CMK (cell line): ENCODE data around the gene BRWD1.
A peak's percentile ranks its signal among the peaks of the same experiment; 100 is the strongest.

ENCODE experiments used
- DNase-seq: peaks from one replicate; pipeline ENCODE4 v3.0.0-alpha.2; 2010; ENCODE audit warnings: low read depth

BRWD1 gene

GRCh38 chr21:39197448-39198233, 115.8 kb downstream of the BRWD1 start:
- DNase-seq, result no peak

GRCh38 chr21:39196838-39197237, 116.6 kb downstream of the BRWD1 start:
- DNase-seq, result no peak

- DNase-seq, result no peak
Measured at GRCh38 chr21:39196310-39196709, 117.1 kb downstream of the BRWD1 start.

- DNase-seq, result no peak
Measured at GRCh38 chr21:39193380-39193779, 120.1 kb downstream of the BRWD1 start.

GRCh38 chr21:39189857-39190604, 123.4 kb downstream of the BRWD1 start:
- DNase-seq, result no peak

GRCh38 chr21:39188521-39189139, 124.8 kb downstream of the BRWD1 start:
- no peak for DNase-seq

GRCh38 chr21:39187141-39187540, 126.3 kb downstream of the BRWD1 start:
- DNase-seq, result no peak

GRCh38 chr21:39186676-39187075, 126.8 kb downstream of the BRWD1 start:
- DNase-seq, result no peak

GRCh38 chr21:39185157-39185556, 128.3 kb downstream of the BRWD1 start:
- no peak for DNase-seq

- DNase-seq, result no peak
Measured at GRCh38 chr21:39184050-39184980, 129.1 kb downstream of the BRWD1 start.

- DNase-seq, result peak; percentile 98
Measured at GRCh38 chr21:39183272-39184049, 130.0 kb downstream of the BRWD1 start, which contains the start of gene PSMG1. PSMG1 (minus strand) TSS chr21:39183451; CDS start chr21:39183385, 66 bp downstream.

- no peak for DNase-seq
Measured at GRCh38 chr21:39182484-39183271, 130.8 kb downstream of the BRWD1 start.

- no peak for DNase-seq
Measured at GRCh38 chr21:39182016-39182415, 131.4 kb downstream of the BRWD1 start.

GRCh38 chr21:39181205-39181818, 132.1 kb downstream of the BRWD1 start:
- DNase-seq, result no peak

GRCh38 chr21:39180429-39181019, 132.9 kb downstream of the BRWD1 start:
- DNase-seq, result no peak

GRCh38 chr21:39178421-39178820, 135.0 kb downstream of the BRWD1 start:
- no peak for DNase-seq

GRCh38 chr21:39176271-39176709, 137.1 kb downstream of the BRWD1 start:
- no peak for DNase-seq

- DNase-seq, result no peak
Measured at GRCh38 chr21:39175665-39176064, 137.8 kb downstream of the BRWD1 start.

- no peak for DNase-seq
Measured at GRCh38 chr21:39175154-39175553, 138.3 kb downstream of the BRWD1 start.
